Prostate gland (tissue), 2 donors: Measurements from ENCODE around the gene TGM4. TPM values are rescaled to one million over a fixed set of nuclear protein-coding genes. Genes with fewer than 3 reads are reported as not detected.
"Not testable (repeated sequence)": the region's sequence is repeated elsewhere in the genome, so short reads cannot be mapped to it uniquely, and the experiment has no call there.

Experiments used
- DNase-seq: peaks from one replicate; pipeline ENCODE4 v3.0.0-alpha.2; 2019; ENCODE audit warnings: low spot score
- H3K27ac ChIP-seq, 2 donors: fragments of 200-600 bp; sonication (generic); 2 replicates each; pipeline ENCODE4 v1.5.1; 2017 to 2019
- H3K27me3 ChIP-seq: fragments of 200-600 bp; sonication (generic); replicated peaks from 2 replicates; pipeline ENCODE4 v1.5.1; 2019; ENCODE audit not compliant: insufficient read depth
- H3K36me3 ChIP-seq, 2 donors: fragments of 200-600 bp; sonication (generic); 1 replicate in 1 of 2; 2 replicates in 1 of 2; pipeline versions ENCODE4 v1.5.1 to v1.8.1; 2017 to 2019
- H3K4me1 ChIP-seq: fragments of 200-600 bp; sonication (generic); replicated peaks from 2 replicates; pipeline ENCODE4 v1.5.1; 2019
- H3K4me3 ChIP-seq, 2 donors: fragments of 200-600 bp; sonication (generic); 2 replicates each; pipeline ENCODE4 v1.5.1; 2017 to 2019
- H3K9me3 ChIP-seq: fragments of 200-600 bp; sonication (generic); 2 replicates; pipeline ENCODE4 v1.5.1; 2017
- CTCF ChIP-seq, 4 experiments: fragments of 200-600 bp in 2 of 4; fragments of 450-650 bp in 2 of 4; sonication (generic) in 2 of 4; IDR thresholded peaks; 1 replicate in 3 of 4; 2 replicates in 1 of 4; pipeline ENCODE4 v1.5.1; 2016 to 2019; ENCODE audit warnings: antibody characterized with exemption in 4 of 4, mild to moderate bottlenecking in 2 of 4, moderate library complexity in 2 of 4
- POLR2A ChIP-seq: fragments of 450-650 bp; IDR thresholded peaks from one replicate; pipeline ENCODE4 v1.6.1; 2016; ENCODE audit warnings: antibody characterized with exemption, mild to moderate bottlenecking
- POLR2AphosphoS5 ChIP-seq: sonication (generic); formaldehyde crosslinking; IDR thresholded peaks from one replicate; pipeline ENCODE4 v1.6.1; 2017; ENCODE audit warnings: antibody characterized with exemption
- WGBS: methylation state at CpG from one replicate; pipeline ENCODE4 v1.1.5; 2018; 5-methylcytosine and 5-hydroxymethylcytosine counted together
- intact Hi-C: fragments of 100-400 bp; cut with DNase I; formaldehyde crosslinking; loops from one replicate; pipeline ENCODE4 v1.14.2; 2022
- total RNA-seq, 2 donors: library from RNA; depleted of rRNA; stranded (reverse); fragments of >200 nt; gene quantifications; one replicate each; pipeline ENCODE4 v1.1.0, GENCODE V29; 2016

The TGM4 gene
- total RNA-seq, 2 donors from 2014 or later: 7.4 to 2,264 TPM

GRCh38 chr3:44932986-44933944 lies 58.9 kb downstream of the TGM4 start:
- intact Hi-C loops: no loop called here
- WGBS: 83% methylated on average over 14 of the region's 14 CpGs
- H3K4me1 ChIP-seq: no peaks in the 10 kb centered on the region
- no peak overlapping the region for H3K27ac ChIP-seq
- H3K36me3 ChIP-seq: no peaks in the 10 kb centered on the region
- TF ChIP-seq CTCF (IDR thresholded peaks at IDR 0.05) (no peak), POLR2AphosphoS5 (no peak), POLR2A (no peak)
- no peaks in the 10 kb centered on the region for H3K9me3 ChIP-seq
- H3K27me3 ChIP-seq: no peaks in the 10 kb centered on the region
- DNase-seq: no peak
- H3K4me3 ChIP-seq: no peak overlapping the region

- intact Hi-C loops: no loop called here
- Histone ChIP-seq H3K36me3 (peaks cover 0 to 5% of the 10 kb centered on the region in 2 donors), H3K27me3 (no peaks in the 10 kb centered on the region), H3K9me3 (no peaks in the 10 kb centered on the region), H3K4me1 (no peaks in the 10 kb centered on the region), H3K27ac (no peak overlapping the region), H3K4me3 (no peak overlapping the region)
- 70% methylated on average over 6 of the region's 6 CpGs for WGBS
- no peak for TF ChIP-seq POLR2A
- TF ChIP-seq CTCF (IDR thresholded peaks at IDR 0.05): no peak
- TF ChIP-seq POLR2AphosphoS5: no peak
- no peak for DNase-seq
Observed at GRCh38 chr3:44939581-44940036, 65.2 kb downstream of the TGM4 start.

GRCh38 chr3:44942202-44942921 lies 68.0 kb downstream of the TGM4 start:
- no peaks in the 10 kb centered on the region for H3K4me1 ChIP-seq
- H3K27me3 ChIP-seq: no peaks in the 10 kb centered on the region
- no peaks in the 10 kb centered on the region for H3K9me3 ChIP-seq
- no peak for DNase-seq
- TF ChIP-seq CTCF (IDR thresholded peaks at IDR 0.05): no peak
- TF ChIP-seq POLR2A: no peak
- no peak overlapping the region for H3K27ac ChIP-seq
- intact Hi-C loops: no loop called here
- no peak overlapping the region for H3K4me3 ChIP-seq
- peaks cover 0 to 5% of the 10 kb centered on the region in 2 donors for H3K36me3 ChIP-seq
- WGBS: 95% methylated on average over 9 of the region's 9 CpGs

GRCh38 chr3:44948239-44948638 lies 73.8 kb downstream of the TGM4 start:
- intact Hi-C loops: no loop called here
- H3K9me3 ChIP-seq: no peaks in the 10 kb centered on the region
- no peaks in the 10 kb centered on the region for H3K36me3 ChIP-seq
- H3K27me3 ChIP-seq: no peaks in the 10 kb centered on the region
- H3K4me3 ChIP-seq: no peak overlapping the region
- H3K4me1 ChIP-seq: no peaks in the 10 kb centered on the region
- no peak for DNase-seq
- 100% methylated on average over 3 of the region's 3 CpGs for WGBS
- no peak overlapping the region for H3K27ac ChIP-seq
- TF ChIP-seq POLR2A (no peak), CTCF (IDR thresholded peaks at IDR 0.05) (no peak), POLR2AphosphoS5 (no peak)

GRCh38 chr3:44949770-44950169 lies 75.4 kb downstream of the TGM4 start:
- DNase-seq, H3K4me3 ChIP-seq, H3K9me3 ChIP-seq, H3K4me1 ChIP-seq, H3K27ac ChIP-seq, intact Hi-C loops, H3K36me3 ChIP-seq, H3K27me3 ChIP-seq: not testable (repeated sequence)
- WGBS: 99% methylated on average over 4 of the region's 4 CpGs
